NCI-H2227 (cell line): Measurements from ENCODE around the gene ME1.
"Not testable (repeated sequence)": the region's sequence is repeated elsewhere in the genome, so short reads cannot be mapped to it uniquely, and the experiment has no call there.

Experiments
- DNase-seq: peaks from one replicate; lab custom pipeline; 2025; ENCODE audit not compliant: unreplicated experiment; lab: John Stamatoyannopoulos, UW

Gene ME1

DNA sequence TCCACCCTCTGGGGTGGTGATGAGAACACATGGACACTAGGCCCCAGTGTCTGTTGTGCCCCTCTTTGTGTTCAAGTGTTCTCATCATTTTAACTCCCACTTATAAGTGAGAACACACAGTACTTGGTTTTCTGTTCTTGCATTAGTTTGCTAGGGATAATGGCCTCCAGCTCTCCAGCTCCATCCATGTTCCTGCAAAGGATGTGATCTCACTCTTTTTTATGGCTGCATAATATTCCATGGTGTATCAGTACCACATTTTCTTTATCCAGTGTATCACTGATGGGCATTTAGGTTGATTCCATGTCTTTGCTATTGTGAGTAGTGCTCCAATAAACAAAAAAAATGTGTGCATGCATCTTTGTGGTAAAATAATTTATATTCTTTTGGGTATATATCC lies 170.3 kb downstream of the ME1 start:
- DNase-seq = no peak

DNA sequence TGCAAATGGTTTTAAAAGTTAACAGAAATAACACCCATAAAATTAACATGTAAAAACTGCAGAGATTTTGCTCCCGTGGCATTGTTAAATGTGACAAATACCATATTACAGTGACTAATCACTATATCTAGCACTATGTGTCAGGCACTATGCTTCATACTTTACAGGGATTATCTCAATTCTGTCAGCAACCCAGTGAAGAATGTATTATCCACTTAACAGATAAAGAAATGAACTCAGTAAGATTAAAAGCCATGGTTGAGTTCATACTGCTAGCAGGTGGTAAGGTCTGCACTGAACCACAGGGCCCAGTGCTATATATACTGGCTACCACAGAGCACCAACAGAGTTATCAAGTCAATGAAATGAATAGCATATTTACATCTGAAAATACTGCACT lies 172.3 kb downstream of the ME1 start:
- no peak for DNase-seq

GRCh38 chr6:83257791-83258190 lies 173.1 kb downstream of the ME1 start:
- DNase-seq = no peak

DNA sequence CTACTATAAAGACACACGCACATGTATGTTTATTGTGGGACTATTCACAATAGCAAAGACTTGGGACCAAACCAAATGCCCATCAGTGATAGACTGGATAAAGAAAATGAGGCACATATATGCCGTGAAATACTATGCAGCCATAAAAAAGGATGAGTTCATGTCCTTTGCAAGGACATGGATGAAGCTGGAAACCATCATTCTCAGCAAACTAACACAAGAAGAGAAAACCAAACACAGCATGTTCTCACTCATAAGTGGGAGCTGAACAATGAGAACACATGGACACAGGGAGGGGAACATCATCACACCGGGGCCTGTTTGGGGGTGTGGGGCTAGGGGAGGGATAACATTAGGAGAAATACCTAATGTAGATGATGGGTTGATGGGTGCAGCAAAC lies 174.1 kb downstream of the ME1 start:
- DNase-seq = not testable (repeated sequence)

GRCh38 chr6:83252719-83253118 lies 178.1 kb downstream of the ME1 start:
- DNase-seq = no peak

DNA sequence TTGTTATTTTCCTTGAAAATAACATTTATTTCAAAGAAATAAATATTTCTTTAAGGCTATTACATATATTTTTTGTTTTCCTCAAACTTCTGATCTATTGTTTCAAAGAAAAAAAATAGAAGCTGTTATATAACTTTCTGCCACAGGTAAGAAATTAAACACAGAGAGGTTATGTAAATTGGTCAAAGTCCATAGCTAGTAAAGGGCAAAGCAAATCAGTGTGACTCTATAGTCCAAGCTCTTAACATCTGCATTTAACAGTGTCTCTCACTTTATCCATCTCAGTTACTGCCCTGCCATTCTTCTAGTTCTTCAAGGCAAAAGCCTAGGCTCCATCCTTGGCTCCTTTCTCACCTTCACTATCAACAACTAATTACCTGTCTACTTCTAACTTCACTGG lies 180.6 kb downstream of the ME1 start:
- DNase-seq = no peak

GRCh38 chr6:83247471-83247870 lies 183.4 kb downstream of the ME1 start:
- no peak for DNase-seq

- no peak for DNase-seq
These were observed 199.7 kb downstream of the ME1 start for GRCh38 chr6:83231146-83231545.

GRCh38 chr6:83226517-83226916 lies 204.3 kb downstream of the ME1 start:
- DNase-seq = no peak

DNA sequence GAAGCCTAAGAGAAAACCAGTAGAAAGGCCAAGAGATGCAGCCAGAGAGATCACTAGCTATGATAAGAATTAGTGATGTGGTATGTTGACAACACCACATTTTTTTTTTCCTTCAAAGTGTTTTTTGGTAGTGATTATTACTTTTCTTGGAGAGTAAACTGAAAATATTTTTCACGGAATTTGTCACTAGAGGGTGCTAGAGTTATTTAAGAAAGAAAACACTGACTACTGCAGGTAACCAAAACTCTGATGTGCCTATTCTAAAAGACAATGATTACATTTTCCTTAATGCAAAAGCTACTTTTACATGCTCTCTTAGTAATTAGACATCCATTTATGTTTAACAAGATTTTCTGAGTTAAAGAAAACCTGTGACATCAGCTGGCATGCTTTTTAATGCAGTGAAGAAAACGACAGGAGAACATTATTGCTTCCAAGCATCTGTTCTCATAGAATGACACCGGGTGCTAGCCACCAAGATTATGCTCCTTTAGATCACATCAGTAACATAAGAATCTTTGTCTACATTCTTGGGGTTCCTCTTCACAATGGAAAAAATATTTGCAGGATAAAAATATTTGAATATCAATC lies 208.9 kb downstream of the ME1 start:
- DNase-seq = peak; percentile 22

GRCh38 chr6:83221276-83221675 lies 209.6 kb downstream of the ME1 start:
- DNase-seq = no peak

- no peak for DNase-seq
These were observed 210.7 kb downstream of the ME1 start for GRCh38 chr6:83220121-83220520.

GRCh38 chr6:83218646-83219045 lies 212.2 kb downstream of the ME1 start:
- no peak for DNase-seq

GRCh38 chr6:83216806-83217205 lies 214.0 kb downstream of the ME1 start:
- DNase-seq = no peak

GRCh38 chr6:83215131-83216047 lies 215.5 kb downstream of the ME1 start:
- peak; percentile 67 for DNase-seq

GRCh38 chr6:83202031-83202430 lies 228.8 kb downstream of the ME1 start:
- no peak for DNase-seq

DNA sequence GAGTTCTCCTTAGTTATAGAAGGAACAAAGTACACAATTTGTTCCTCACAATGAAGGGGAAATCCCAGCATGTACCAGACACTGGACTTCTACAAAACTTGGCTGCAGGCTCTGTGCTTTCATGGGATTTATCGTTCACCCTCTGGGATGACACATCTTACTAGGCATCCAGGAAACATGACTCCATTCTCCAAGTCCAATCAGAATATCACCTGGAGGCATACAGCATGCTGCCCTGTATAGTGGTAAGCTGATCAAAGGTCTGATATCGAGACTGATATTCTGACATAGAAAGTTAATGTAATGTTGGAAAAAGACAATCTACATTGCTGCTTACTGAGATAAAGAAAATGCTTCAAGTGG lies 231.0 kb downstream of the ME1 start:
- DNase-seq = no peak

DNA sequence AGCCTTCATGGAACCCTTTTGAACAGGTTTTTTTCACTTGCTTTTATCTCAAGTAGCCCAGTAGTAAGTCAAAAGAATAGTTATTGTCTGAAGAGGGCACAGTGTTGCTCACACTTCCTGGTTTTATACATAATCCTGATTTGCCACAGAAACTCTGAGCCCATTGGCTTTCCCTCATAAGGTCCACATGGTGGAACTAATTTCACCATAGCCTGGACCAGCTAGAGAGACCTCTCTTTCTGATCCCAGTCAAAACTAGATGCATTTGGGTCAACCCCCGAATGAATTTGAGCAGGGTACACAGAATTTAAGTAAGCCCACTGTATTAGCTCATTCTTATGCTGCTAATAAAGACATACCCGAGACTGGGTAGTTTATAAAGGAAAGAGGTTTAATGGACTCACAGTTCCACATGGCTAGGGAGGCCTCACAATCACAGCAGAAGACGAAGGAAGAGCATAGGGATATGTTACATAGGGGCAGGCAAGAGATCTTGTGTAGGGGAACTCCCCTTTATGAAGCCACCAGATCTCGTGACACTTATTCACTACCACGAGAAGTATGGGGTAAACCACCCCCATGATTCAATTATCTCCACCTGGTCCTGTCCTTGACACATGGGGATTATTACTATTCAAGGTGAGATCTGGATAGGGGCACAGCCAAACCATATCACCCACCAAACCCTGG lies 231.5 kb downstream of the ME1 start:
- DNase-seq = no peak

GRCh38 chr6:83198486-83199172 lies 232.2 kb downstream of the ME1 start:
- no peak for DNase-seq

GRCh38 chr6:83193747-83194566 lies 236.9 kb downstream of the ME1 start:
- DNase-seq = peak; percentile 55
